GM18508 (cell line): Measurements from ENCODE around the gene EPB41L1.

Source experiments
- ATAC-seq: cut with Tn5 transposase; IDR thresholded peaks from one replicate; pipeline ENCODE4 v1.9.1; 2021; ENCODE audit warnings: moderate number of reproducible peaks; ENCODE audit not compliant: insufficient read depth, unreplicated experiment

The EPB41L1 gene

GRCh38 chr20:36153204-36153603, 1.3 kb upstream of the EPB41L1 start:
- no peak for ATAC-seq

GRCh38 chr20:36153736-36154699, 522 bp upstream of the EPB41L1 start:
- no peak for ATAC-seq

GRCh38 chr20:36155629-36155971, 1.1 kb downstream of the EPB41L1 start:
- no peak for ATAC-seq

GRCh38 chr20:36155991-36156390, 1.5 kb downstream of the EPB41L1 start:
- ATAC-seq: no peak

- no peak for ATAC-seq
Observed at GRCh38 chr20:36157610-36158009, 3.1 kb downstream of the EPB41L1 start.

GRCh38 chr20:36158160-36158741, 3.7 kb downstream of the EPB41L1 start:
- ATAC-seq: no peak

GRCh38 chr20:36159833-36160232, 5.3 kb downstream of the EPB41L1 start:
- ATAC-seq: no peak

- ATAC-seq: no peak
Observed at GRCh38 chr20:36162272-36162966, 7.9 kb downstream of the EPB41L1 start.

GRCh38 chr20:36167902-36168503, 13.5 kb downstream of the EPB41L1 start:
- no peak for ATAC-seq

- no peak for ATAC-seq
Observed at GRCh38 chr20:36170542-36171215, 16.1 kb downstream of the EPB41L1 start.

- ATAC-seq: no peak
Observed at GRCh38 chr20:36173451-36173933, 19.0 kb downstream of the EPB41L1 start.

GRCh38 chr20:36175016-36175415, 20.5 kb downstream of the EPB41L1 start:
- ATAC-seq: no peak

- ATAC-seq: no peak
Observed at GRCh38 chr20:36175475-36175995, 21.0 kb downstream of the EPB41L1 start.

- ATAC-seq: no peak
Observed at GRCh38 chr20:36177716-36178115, 23.2 kb downstream of the EPB41L1 start.

- ATAC-seq: no peak
Observed at GRCh38 chr20:36179170-36179945, 24.8 kb downstream of the EPB41L1 start.

GRCh38 chr20:36180323-36180722, 25.8 kb downstream of the EPB41L1 start:
- no peak for ATAC-seq

GRCh38 chr20:36181934-36182603, 27.5 kb downstream of the EPB41L1 start:
- no peak for ATAC-seq

GRCh38 chr20:36182604-36183154, 28.1 kb downstream of the EPB41L1 start:
- ATAC-seq: no peak
